ENCODE data around the gene DAGLB.

DNA sequence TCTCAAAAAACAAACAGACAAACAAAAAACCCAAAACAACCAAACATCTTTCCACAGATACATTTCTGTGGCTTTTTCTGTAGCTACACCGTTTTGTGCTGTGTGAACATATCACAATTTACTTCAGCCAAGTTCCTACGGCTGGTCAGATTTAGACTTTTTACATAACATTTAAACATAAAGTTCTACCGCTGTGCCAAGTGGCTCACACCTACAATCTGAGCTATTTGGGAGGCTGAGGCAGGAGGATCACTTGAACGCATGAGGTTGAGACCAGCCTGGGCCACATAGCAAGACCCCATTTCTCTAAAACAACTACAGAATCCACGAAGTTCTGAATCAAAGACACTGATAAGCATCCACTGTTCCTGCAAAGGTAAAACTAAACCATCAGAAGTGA is 30.3 kb downstream of the DAGLB start:
- TF ChIP-seq EZH2 (IDR thresholded peaks at IDR 0.05) (no peak), POLR2AphosphoS5 (IDR thresholded peaks at IDR 0.05; ENCODE audit: borderline replicate concordance, low read depth, low read length) (no peak)

All from SK-N-MC (cell line).